Measurements from ENCODE around the gene KLHDC9. TPM values are rescaled to one million over a fixed set of nuclear protein-coding genes. Genes with fewer than 3 reads are reported as not detected.
"Not testable (repeated sequence)": the region's sequence is repeated elsewhere in the genome, so short reads cannot be mapped to it uniquely, and the experiment has no call there.

Gene KLHDC9
- polyA plus RNA-seq (ENCODE audit: insufficient read length) = 0.86 TPM

GRCh38 chr1:161098210-161099068 lies at the start of gene KLHDC9:
KLHDC9 (plus strand) TSS chr1:161098361; CDS start chr1:161098536, 175 bp downstream.
- DNase-seq = peak; percentile 76

GRCh38 chr1:161048949-161049722 lies 49.0 kb upstream of the KLHDC9 start:
- no peak for DNase-seq

- DNase-seq = no peak
Measured at GRCh38 chr1:161051219-161051618, 46.9 kb upstream of the KLHDC9 start.

GRCh38 chr1:161052899-161053298 lies 45.3 kb upstream of the KLHDC9 start:
- no peak for DNase-seq

GRCh38 chr1:161054232-161054631 lies 43.9 kb upstream of the KLHDC9 start:
- DNase-seq = no peak

GRCh38 chr1:161054805-161055204 lies 43.4 kb upstream of the KLHDC9 start:
- DNase-seq = no peak

DNA sequence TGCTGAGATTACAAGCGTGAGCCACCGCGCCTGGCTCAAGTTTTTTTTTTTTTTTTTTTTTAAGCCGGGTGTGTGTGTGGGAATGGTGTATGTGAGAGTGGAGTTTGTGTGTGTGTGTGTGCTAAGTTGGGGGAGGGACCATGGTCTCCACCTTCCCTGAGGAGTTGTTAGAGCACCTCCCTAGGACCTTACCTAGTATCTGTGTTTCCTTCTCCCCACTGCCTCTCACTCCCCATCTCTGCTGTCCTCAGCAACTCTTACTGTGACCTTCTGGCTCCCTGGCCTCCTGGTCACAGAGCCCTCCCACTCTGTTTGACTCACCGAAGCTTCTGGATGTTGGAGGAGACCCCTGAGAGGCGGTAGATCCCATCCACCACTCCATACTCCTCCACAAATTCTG lies 38.9 kb upstream of the KLHDC9 start:
- DNase-seq = no peak

- no peak for DNase-seq
Measured at GRCh38 chr1:161061419-161061818, 36.7 kb upstream of the KLHDC9 start.

- not testable (repeated sequence) for DNase-seq
Measured at GRCh38 chr1:161063936-161064335, 34.2 kb upstream of the KLHDC9 start.

- DNase-seq = not testable (repeated sequence)
Measured at GRCh38 chr1:161065681-161066080, 32.5 kb upstream of the KLHDC9 start.

- DNase-seq = no peak
Measured at GRCh38 chr1:161066694-161067093, 31.5 kb upstream of the KLHDC9 start.

GRCh38 chr1:161068306-161069234 lies 29.6 kb upstream of the KLHDC9 start:
- no peak for DNase-seq

DNA sequence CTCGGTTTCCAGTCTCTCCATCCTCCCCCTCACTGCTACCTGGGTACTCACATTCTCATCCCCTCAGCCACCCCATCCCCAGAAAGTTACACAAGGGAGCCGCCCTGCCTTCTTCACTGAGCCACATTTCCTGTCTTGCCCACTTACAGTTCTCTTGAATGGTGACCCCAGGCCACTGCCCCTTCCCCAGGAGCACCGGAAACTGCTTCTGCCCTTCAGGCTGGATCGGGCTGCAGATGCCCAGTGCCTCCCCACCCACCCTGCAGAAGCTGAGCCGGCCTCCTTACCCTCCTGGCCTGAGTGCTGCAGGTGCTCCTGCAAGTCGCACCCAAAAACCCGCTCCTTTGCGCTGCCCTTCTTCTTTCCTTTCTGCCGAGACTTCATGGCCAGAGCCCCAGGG lies 28.9 kb upstream of the KLHDC9 start:
- no peak for DNase-seq

GRCh38 chr1:161069731-161070270 lies 28.4 kb upstream of the KLHDC9 start, which contains the start of gene ARHGAP30:
ARHGAP30 (minus strand) TSS chr1:161069891; CDS start chr1:161069624, 267 bp downstream.
- DNase-seq = no peak

DNA sequence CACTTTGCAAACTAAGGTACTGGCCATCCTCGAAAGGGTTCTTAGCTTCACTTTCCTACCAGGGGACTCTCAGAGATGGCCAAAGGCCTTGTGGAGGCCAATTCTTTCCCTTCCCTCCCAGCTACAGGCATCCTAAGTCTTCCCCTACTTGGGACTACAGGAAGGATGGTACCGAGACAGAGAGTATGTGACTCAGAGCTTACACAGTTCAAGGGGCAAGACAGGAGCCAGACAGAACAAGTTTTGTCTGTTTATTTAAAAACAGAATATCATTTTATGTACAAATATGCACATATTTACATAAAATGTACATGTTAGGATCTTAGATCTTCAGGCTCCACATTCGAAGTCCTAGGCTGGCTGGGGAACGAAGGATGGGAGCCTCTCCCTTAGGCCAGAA lies 27.4 kb upstream of the KLHDC9 start:
- DNase-seq = no peak

DNA sequence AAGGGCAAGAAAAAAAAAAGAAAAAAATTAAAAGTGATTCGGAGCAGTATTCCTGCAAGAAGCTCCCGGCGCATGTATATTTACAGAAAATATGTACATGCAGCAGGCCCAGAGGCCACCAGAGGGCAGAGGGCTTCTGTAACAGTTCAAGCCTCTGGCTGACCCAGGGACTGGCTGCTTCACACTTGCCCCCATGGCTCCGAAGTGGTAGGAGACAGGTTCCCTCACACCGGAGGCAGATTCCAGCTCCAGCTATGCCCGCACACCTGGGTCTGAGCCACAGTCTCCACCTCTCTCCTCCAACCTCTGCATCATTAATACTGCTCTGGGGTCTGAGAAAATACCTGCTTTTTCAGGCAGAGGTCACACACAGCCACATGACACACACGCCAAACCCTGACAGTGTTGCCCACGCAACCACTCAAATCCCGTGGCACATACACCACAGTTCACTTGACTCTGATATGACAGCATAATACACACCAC lies 26.2 kb upstream of the KLHDC9 start:
- peak; percentile 31 for DNase-seq

DNA sequence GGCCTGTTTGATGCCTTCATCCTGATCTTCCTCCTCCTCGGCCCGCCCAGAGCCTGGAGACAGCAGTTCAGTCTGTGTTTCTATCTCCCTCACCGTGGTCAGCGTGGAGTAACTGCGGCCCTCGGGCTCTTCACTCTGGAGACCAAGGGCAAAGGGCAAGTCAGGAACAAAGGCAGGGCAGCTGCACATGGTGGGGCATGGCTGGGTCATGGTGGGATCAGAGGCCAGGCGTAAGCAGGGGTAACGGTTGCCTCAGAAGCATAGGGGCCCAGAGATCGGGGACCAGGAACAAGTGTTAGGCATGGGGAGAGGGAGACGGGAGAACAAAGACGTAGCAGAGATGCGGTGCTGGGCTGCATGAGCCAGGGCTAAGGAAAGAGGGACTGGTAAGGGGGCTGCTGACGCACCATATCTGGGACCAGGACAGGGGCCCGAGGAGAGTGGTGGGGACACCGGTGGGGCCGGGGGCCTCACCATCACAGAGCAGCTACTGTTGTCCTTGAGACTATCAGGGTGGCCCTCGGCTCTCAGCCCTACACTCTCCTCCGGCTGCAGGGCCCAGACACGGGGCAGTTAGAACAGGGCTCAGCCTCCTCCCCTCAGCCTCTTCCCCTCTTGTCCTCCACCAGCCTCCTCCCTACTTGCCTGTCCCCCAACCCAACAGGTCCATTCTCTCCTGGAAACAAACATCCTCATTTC lies 25.3 kb upstream of the KLHDC9 start:
- no peak for DNase-seq

GRCh38 chr1:161073474-161074121 lies 24.6 kb upstream of the KLHDC9 start:
- no peak for DNase-seq

DNA sequence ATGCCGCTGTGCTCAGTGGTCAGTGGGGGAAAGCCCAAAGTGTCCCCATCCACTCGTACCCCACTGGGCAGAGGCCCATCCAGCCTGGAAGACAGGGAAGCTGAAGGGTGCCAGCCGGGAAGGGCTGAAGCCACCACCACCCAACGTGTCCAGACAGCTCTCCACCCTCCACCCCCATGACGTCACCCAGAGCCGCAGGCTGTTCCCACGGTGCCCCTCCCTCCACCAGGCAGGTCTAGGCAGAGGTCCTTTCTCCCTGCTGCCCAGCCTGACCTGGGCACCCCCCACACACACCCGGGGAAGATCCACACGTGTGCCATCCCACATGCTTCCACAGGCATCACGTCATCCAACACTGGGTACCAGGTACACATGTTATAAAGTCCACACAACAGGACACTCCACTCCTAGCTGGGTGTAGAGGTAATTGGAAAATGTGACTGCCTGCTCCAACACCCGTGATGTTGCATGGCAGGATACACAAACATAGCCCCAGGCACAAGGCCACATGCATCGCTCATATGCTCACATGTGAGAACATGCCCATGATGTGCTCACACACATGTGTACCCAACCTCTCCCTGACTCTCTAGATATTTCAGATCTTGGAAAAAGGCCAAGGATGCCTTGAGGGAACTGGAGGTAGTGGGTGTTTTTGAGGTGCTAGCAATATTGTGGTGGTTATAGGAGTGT lies 23.3 kb upstream of the KLHDC9 start:
- DNase-seq = no peak

DNA sequence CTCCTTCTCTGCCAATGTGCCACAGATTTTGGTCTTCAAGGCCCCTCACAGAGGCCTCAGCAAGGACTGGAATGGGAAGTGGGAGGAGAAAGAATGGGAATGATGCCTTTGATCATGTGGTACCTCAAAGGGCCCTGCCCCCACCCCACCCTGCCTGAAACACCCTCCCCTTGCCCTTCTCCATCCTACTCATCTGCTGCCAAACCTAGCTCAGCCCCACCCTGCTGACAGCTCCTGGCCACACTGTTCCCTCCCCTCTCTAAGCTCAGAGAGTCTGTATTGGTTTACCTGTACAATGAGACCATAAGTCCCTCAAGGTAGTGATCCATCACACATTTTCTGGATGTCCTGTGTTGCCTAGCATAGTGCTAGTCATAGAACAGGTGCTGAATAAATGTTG lies 21.8 kb upstream of the KLHDC9 start:
- no peak for DNase-seq

All from hindlimb muscle (tissue), 1 donor.